GM21367 (cell line): ENCODE results near the gene ADAM8.

Experiments used
- ATAC-seq: cut with Tn5 transposase; IDR thresholded peaks from one replicate; pipeline ENCODE4 v1.9.1; 2021; ENCODE audit not compliant: unreplicated experiment

Gene ADAM8

DNA sequence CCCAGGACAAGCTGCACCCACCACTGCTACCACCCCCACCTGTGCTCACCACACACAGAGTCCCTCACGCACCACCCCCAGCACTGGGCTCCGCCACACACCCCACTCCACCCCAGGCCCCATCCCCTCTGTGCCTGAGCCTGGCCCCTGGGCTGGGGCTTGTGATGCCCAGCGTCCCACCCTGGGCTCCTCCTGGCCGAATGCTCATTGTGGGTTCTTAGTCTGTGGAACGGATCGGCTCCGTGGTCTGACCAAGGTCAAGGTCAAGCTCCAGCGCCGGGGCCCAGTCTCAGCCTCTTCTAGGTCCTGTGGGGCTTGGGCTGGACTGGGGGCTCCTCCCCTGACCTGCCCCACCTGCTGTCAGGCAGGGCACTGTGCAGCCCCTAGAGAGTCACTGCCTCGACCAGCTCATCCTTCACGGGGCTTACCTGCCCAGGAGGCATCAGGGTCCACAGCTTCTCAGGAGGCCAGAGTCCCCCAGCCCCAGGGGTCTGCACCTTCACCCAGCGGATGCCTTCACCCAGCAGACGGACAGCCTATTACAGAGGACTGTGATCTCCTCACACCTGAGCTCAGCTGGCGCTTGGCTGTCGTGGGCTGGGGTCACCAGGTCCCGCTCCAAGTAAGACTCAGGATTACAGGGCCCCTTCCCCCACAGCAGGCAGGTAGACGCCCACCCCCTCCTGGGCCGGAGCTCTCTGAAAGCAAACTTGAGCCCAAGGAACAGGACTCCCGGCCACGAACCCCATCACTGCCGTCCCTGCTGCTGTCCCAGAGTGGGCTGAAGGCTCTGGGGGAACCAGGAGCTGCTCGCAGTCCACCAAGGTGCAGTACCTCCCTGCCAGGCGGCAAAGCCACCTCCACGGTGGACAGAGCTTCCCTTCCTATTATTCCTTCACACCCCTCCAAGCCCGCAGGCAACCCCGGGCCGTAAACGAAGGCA is 61.9 kb downstream of the ADAM8 start:
- ATAC-seq: no peak

DNA sequence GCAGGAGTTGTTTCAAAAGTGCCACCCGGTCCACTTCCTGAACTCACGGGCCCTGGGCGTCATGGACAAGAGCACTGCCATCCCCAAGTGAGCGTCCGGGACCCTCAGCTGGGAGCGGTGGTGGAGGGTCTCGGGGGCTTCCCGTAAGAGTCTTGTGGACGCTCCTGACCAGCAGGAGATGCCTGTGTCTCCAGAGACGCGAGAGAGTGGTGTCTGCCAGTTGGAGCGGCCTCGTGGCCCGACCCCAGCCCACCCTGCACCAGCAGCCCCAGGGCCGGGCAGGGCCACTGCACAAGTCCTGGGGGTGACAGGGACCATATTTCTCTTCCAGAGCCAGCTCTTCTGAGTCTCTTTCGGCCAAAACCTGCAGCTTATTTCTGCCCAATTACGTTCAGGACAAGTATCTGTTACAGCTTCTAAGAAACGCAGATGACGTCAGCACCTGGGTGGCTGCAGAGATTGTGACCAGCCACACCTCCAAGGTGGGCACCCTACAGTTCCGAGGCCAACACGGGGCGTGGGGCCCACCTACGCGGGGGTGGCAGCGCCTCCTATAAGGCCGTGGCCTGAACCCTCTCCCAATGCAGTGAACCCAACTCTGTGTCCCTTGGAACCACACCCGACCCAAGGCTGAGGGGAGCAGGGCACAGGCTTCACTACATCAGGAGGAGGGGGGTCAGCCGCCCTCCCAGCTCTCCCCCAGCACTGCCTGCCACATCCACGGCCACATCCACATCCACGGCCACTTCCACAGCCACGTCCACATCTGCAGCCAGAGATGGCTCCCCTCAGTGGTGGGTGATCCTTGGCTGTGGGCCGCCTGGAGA is 62.8 kb downstream of the ADAM8 start:
- no peak for ATAC-seq

DNA sequence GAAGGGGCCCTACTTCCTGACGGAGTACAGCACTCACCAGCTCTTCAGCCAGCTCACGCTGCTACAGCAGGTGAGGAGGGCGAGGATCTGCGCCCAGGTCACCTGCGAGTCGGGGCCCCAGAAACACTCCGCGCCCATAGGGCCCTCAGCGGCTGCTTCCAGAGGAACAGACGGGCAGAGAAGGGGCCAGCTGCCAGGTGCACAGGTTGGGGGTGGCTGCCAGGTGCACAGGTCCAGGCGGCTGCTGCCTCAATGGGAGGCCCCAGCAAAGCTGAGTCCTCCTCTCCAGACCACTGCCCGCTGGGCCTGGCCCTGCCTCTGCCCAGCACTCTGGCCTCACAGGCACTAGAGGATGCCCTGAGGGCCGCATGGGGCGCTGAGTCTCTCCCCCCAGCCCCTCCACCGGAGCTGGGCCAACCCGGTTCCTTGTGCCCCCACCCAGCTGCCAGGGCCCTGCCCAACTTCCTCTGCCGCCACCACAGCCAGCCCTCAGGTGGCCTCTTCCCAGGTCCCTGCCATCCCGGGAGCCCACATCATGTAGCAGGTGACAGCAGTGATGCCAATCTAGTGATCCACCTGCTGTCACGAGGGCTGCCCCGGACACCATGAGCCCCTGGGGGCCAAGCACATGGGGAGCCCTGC is 63.7 kb downstream of the ADAM8 start:
- ATAC-seq: no peak
